HepG2 (cell line): ENCODE measurements around the gene PSMG3. TPM values are rescaled to one million over a fixed set of nuclear protein-coding genes. Genes with fewer than 3 reads are reported as not detected.
A peak's percentile ranks its signal among the peaks of the same experiment; 100 is the strongest.

Source experiments
- CREB1 ChIP-seq, 2 experiments: fragments of 450-650 bp in 1 of 2; IDR thresholded peaks; 2 replicates each; pipeline ENCODE4 v1.6.1; 2016 to 2017; ENCODE audit warnings: control low read depth in 1 of 2, mild to moderate bottlenecking in 1 of 2, missing compliant biosample characterization in 1 of 2, missing genetic modification characterization in 1 of 2
- ETV5 ChIP-seq: IDR thresholded peaks from 2 replicates; pipeline ENCODE4 v1.6.1; 2018; ENCODE audit warnings: missing biosample characterization, missing genetic modification reagents, inconsistent platforms, borderline replicate concordance
- FOXP1 ChIP-seq, 2 experiments: fragments of 450-650 bp in 1 of 2; IDR thresholded peaks; 2 replicates each; pipeline ENCODE4 v1.6.1; 2017 to 2018; ENCODE audit warnings: antibody characterized with exemption in 1 of 2
- IRF2 ChIP-seq: IDR thresholded peaks from 2 replicates; pipeline ENCODE4 v1.6.1; 2018; ENCODE audit warnings: missing genetic modification reagents, missing compliant biosample characterization
- KDM6A ChIP-seq: IDR thresholded peaks from 2 replicates; pipeline ENCODE4 v1.6.1; 2016; ENCODE audit warnings: low read depth
- PHB2 ChIP-seq: fragments of 450-650 bp; IDR thresholded peaks from 2 replicates; pipeline ENCODE4 v1.6.1; 2018; ENCODE audit not compliant: partially characterized antibody
- RARA ChIP-seq: IDR thresholded peaks from 2 replicates; pipeline ENCODE4 v1.6.1; 2016; ENCODE audit warnings: missing genetic modification reagents, missing compliant biosample characterization
- RFX1 ChIP-seq: fragments of 450-650 bp; IDR thresholded peaks from 2 replicates; pipeline ENCODE4 v1.6.1; 2017
- ZFP62 ChIP-seq: sonication (generic); formaldehyde crosslinking; IDR thresholded peaks from 2 replicates; pipeline ENCODE4 v1.4.0; 2020; ENCODE audit warnings: missing genetic modification reagents
- ZNF431 ChIP-seq: sonication (generic); formaldehyde crosslinking; IDR thresholded peaks from 2 replicates; pipeline ENCODE4 v1.9.0; 2022; ENCODE audit warnings: missing genetic modification reagents, low read depth, mild to moderate bottlenecking, borderline replicate concordance
- ZNF629 ChIP-seq: sonication (generic); formaldehyde crosslinking; conservative IDR thresholded peaks from 2 replicates; pipeline ENCODE4 v1.5.0; 2020; ENCODE audit warnings: missing genetic modification reagents
- ZNF878 ChIP-seq: sonication (generic); formaldehyde crosslinking; IDR thresholded peaks from 2 replicates; pipeline ENCODE4 v1.8.1; 2023; ENCODE audit warnings: mild to moderate bottlenecking, missing genetic modification reagents, moderate library complexity
- ZNF883 ChIP-seq: sonication (generic); formaldehyde crosslinking; IDR thresholded peaks from 2 replicates; pipeline ENCODE4 v1.5.1; 2020; ENCODE audit warnings: mild to moderate bottlenecking, missing genetic modification reagents; ENCODE audit errors: not compliant biosample characterization
- polyA plus RNA-seq, 8 experiments: library from polyadenylated mRNA; depleted of rRNA in 3 of 8; stranded (reverse) in 7 of 8; unstranded in 1 of 8; fragments of >200 nt; fragmentation: Illumina TruSeq in 4 of 8; extraction: Trizol in 4 of 8; gene quantifications; 2 replicates each; pipeline versions ENCODE4 v1.2.1 to v1.2.3, GENCODE V29; 2011 to 2016; ENCODE audit warnings: low read depth in 4 of 8, missing spikeins in 1 of 8, mixed read lengths in 1 of 8; ENCODE audit not compliant: insufficient read depth in 1 of 8
- total RNA-seq, 5 experiments: library from RNA; depleted of rRNA; stranded (reverse); fragments of >200 nt; fragmentation: Illumina TruSeq; extraction: Trizol; gene quantifications; 2 replicates each; pipeline ENCODE4 v1.2.3, GENCODE V29; 2016; ENCODE audit warnings: low read depth in 1 of 5
- TF ChIP-seq, protein P1 (sequence below): sonication (generic); formaldehyde crosslinking; IDR thresholded peaks from 2 replicates; pipeline ENCODE4 v1.4.0; 2020; ENCODE audit warnings: missing genetic modification reagents
- TF ChIP-seq, protein P2 (sequence below): sonication (generic); formaldehyde crosslinking; IDR thresholded peaks from 2 replicates; pipeline ENCODE4 v1.4.0; 2020; ENCODE audit warnings: mild to moderate bottlenecking, missing genetic modification reagents
- TF ChIP-seq, protein P3 (sequence below): sonication (generic); formaldehyde crosslinking; IDR thresholded peaks from 2 replicates; pipeline ENCODE4 v1.8.0; 2022; ENCODE audit warnings: low read depth, missing genetic modification reagents
- TF ChIP-seq, protein P4 (sequence below): IDR thresholded peaks from 2 replicates; pipeline ENCODE4 v1.6.1; 2016; ENCODE audit warnings: low read depth, borderline replicate concordance
- TF ChIP-seq, protein P5 (sequence below): IDR thresholded peaks from 2 replicates; pipeline ENCODE4 v1.6.1; 2016
- TF ChIP-seq, protein P6 (sequence below): sonication (generic); formaldehyde crosslinking; IDR thresholded peaks from 2 replicates; pipeline ENCODE4 v1.9.0; 2021; ENCODE audit warnings: missing genetic modification reagents, mild to moderate bottlenecking, borderline replicate concordance

PSMG3 gene
- total and polyA plus RNA-seq, 2 of the 13 experiments (the other 11 are each of a cell fraction or from before 2014, with no cell fraction given): 29.6 to 48.4 TPM

DNA sequence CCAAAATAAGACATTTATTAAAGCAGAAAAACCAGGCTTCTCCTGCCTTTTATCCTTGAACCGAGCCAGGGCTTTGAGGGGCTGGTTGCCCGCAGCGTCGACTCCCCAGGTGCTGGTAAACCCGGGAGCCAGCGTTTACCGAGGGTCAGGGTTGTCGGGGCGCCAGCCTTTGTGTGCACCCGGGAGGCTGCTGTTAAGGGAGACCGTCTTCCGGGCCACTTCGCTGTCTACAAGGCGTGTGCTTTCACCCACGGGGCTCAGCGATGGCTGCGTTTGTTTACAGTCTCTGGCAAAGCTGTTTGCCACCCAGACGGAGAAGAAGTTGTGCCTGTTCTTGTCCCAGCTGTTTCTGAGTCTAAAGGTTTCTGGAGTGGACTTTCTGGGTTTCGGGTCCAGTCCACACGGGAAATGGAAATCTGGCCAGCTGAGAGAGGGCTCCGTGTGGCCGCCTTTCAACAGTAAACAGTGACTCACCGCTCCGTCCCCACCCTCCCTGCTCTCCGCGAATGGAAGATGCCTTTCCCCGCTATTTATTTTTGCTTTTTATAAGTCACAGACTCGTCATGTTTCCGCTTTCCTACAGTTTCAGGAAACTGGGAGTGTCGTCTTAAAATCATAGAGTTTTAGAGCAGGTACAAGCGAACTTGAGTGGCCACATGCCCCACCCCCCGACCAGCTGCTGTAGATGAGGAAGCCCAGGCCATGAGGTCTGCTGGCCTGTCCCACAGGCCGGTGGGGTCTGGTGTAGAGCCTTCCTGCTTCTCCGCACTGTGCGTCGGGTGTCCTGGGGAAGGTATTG is 37.2 kb downstream of the PSMG3 start (continued):
- no peak for TF ChIP-seq KDM6A
- no peak for TF ChIP-seq ZNF629
- TF ChIP-seq PHB2: no peak
- TF ChIP-seq, protein P1, sequence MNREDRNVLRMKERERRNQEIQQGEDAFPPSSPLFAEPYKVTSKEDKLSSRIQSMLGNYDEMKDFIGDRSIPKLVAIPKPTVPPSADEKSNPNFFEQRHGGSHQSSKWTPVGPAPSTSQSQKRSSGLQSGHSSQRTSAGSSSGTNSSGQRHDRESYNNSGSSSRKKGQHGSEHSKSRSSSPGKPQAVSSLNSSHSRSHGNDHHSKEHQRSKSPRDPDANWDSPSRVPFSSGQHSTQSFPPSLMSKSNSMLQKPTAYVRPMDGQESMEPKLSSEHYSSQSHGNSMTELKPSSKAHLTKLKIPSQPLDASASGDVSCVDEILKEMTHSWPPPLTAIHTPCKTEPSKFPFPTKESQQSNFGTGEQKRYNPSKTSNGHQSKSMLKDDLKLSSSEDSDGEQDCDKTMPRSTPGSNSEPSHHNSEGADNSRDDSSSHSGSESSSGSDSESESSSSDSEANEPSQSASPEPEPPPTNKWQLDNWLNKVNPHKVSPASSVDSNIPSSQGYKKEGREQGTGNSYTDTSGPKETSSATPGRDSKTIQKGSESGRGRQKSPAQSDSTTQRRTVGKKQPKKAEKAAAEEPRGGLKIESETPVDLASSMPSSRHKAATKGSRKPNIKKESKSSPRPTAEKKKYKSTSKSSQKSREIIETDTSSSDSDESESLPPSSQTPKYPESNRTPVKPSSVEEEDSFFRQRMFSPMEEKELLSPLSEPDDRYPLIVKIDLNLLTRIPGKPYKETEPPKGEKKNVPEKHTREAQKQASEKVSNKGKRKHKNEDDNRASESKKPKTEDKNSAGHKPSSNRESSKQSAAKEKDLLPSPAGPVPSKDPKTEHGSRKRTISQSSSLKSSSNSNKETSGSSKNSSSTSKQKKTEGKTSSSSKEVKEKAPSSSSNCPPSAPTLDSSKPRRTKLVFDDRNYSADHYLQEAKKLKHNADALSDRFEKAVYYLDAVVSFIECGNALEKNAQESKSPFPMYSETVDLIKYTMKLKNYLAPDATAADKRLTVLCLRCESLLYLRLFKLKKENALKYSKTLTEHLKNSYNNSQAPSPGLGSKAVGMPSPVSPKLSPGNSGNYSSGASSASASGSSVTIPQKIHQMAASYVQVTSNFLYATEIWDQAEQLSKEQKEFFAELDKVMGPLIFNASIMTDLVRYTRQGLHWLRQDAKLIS (CRISPR knock-in tag): no peak
- TF ChIP-seq, protein P2, sequence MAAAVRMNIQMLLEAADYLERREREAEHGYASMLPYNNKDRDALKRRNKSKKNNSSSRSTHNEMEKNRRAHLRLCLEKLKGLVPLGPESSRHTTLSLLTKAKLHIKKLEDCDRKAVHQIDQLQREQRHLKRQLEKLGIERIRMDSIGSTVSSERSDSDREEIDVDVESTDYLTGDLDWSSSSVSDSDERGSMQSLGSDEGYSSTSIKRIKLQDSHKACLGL: no peak
- peak; percentile 16; the same call in 1 of the 2 replicates for TF ChIP-seq IRF2 (CRISPR knock-in tag)
- TF ChIP-seq, protein P3, sequence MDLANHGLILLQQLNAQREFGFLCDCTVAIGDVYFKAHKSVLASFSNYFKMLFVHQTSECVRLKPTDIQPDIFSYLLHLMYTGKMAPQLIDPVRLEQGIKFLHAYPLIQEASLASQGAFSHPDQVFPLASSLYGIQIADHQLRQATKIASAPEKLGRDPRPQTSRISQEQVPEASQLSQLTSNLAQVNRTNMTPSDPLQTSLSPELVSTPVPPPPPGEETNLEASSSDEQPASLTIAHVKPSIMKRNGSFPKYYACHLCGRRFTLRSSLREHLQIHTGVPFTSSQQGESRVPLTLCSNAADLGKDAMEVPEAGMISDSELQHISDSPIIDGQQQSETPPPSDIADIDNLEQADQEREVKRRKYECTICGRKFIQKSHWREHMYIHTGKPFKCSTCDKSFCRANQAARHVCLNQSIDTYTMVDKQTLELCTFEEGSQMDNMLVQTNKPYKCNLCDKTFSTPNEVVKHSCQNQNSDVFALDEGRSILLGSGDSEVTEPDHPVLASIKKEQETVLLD (CRISPR knock-in tag): no peak
- peak; percentile 57; the same call in 1 of the 2 replicates for TF ChIP-seq ETV5 (CRISPR knock-in tag)
- no peak for TF ChIP-seq ZFP62 (CRISPR knock-in tag)
- TF ChIP-seq, protein P4, sequence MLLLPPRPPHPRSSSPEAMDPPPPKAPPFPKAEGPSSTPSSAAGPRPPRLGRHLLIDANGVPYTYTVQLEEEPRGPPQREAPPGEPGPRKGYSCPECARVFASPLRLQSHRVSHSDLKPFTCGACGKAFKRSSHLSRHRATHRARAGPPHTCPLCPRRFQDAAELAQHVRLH (CRISPR knock-in tag): no peak
- no peak for TF ChIP-seq RFX1
- TF ChIP-seq, protein P5, sequence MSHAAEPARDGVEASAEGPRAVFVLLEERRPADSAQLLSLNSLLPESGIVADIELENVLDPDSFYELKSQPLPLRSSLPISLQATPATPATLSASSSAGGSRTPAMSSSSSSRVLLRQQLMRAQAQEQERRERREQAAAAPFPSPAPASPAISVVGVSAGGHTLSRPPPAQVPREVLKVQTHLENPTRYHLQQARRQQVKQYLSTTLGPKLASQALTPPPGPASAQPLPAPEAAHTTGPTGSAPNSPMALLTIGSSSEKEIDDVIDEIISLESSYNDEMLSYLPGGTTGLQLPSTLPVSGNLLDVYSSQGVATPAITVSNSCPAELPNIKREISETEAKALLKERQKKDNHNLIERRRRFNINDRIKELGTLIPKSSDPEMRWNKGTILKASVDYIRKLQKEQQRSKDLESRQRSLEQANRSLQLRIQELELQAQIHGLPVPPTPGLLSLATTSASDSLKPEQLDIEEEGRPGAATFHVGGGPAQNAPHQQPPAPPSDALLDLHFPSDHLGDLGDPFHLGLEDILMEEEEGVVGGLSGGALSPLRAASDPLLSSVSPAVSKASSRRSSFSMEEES: peak; percentile 36; the same call in 1 of the 2 replicates
- TF ChIP-seq ZNF431 (CRISPR knock-in tag): no peak
- TF ChIP-seq, protein P6, sequence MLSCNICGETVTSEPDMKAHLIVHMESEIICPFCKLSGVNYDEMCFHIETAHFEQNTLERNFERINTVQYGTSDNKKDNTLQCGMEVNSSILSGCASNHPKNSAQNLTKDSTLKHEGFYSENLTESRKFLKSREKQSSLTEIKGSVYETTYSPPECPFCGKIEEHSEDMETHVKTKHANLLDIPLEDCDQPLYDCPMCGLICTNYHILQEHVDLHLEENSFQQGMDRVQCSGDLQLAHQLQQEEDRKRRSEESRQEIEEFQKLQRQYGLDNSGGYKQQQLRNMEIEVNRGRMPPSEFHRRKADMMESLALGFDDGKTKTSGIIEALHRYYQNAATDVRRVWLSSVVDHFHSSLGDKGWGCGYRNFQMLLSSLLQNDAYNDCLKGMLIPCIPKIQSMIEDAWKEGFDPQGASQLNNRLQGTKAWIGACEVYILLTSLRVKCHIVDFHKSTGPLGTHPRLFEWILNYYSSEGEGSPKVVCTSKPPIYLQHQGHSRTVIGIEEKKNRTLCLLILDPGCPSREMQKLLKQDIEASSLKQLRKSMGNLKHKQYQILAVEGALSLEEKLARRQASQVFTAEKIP: no peak
- TF ChIP-seq CREB1 (IDR thresholded peaks at IDR 0.05): peak; percentile 47
- TF ChIP-seq CREB1 (CRISPR knock-in tag; IDR thresholded peaks at IDR 0.05): no peak; the same call in 1 of the 2 replicates
- TF ChIP-seq RARA: peak; percentile 55; the same call in 1 of the 2 replicates
- TF ChIP-seq FOXP1 (IDR thresholded peaks at IDR 0.05): no peak
- TF ChIP-seq FOXP1 (CRISPR knock-in tag; IDR thresholded peaks at IDR 0.05): peak; percentile 51; the same call in 1 of the 2 replicates
- no peak for TF ChIP-seq ZNF883 (CRISPR knock-in tag)
- TF ChIP-seq ZNF878 (CRISPR knock-in tag): no peak
